Measurements from ENCODE around the gene NFU1. TPM values are rescaled to one million over a fixed set of nuclear protein-coding genes. Genes with fewer than 3 reads are reported as not detected.

NFU1 gene
- total RNA-seq, 2 experiments from 2014 or later = 16.1 to 16.4 TPM

DNA sequence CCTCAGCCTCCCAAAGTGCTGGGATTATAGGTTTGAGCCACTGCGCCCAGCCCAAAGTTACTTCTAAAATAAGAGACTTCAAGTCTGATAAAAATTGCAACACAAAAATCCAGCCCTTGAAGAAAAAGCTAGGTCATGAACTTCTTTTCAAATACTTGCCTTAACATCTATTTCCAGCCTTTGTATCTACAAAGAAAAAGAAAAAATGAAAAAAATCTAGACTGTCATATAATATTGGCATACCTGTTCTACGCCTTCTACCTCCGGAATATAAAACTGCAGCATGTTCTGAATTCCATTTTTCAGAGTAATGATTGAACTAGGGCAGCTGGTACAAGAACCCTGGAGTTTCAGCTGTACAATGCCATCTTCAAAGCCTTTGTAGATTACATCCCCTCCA lies 37.1 kb downstream of the NFU1 start:
- no peaks in the 10 kb centered on the region for H3K27me3 Mint-ChIP-seq
- no peaks in the 10 kb centered on the region for H3K4me1 Mint-ChIP-seq
- ChIA-PET CTCF (interaction anchor here (1.3 kb wide), 1 partner anchor 37 kb away, joined by 5 read pairs; the partner anchor contains the start of gene NFU1), POLR2A (no interaction called here)
- no peak for DNase-seq
- peaks cover 26% of the 10 kb centered on the region for H3K36me3 Mint-ChIP-seq (ENCODE audit: low read depth)
- peaks cover 7% of the 10 kb centered on the region for H3K9me3 Mint-ChIP-seq
- H3K27ac Mint-ChIP-seq = no peak overlapping the region
- no peak overlapping the region for H3K4me3 Mint-ChIP-seq

DNA sequence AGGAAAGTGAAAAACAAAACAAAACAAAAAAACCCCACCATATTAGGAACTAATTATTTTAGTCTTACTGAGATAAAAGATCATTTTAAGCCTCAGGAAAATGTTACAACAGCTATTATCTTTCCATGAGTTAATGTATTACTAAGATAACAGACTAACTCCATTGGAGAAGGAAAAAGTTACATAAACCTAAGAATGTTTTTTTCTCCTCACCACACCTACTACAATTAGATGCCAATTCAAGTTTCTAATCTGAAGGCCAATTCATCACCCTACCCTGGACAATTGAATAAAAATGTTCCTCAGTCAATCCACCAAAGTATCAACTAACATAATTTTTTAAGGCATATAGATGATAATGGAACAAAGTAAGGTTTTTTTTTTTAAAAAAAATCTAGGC lies 40.0 kb downstream of the NFU1 start:
- Mint-ChIP-seq H3K9me3 (no peaks in the 10 kb centered on the region), H3K27ac (no peak overlapping the region), H3K4me3 (no peak overlapping the region), H3K27me3 (no peaks in the 10 kb centered on the region), H3K4me1 (no peaks in the 10 kb centered on the region), H3K36me3 (ENCODE audit: low read depth) (peaks cover 21% of the 10 kb centered on the region)
- CTCF ChIA-PET = no interaction called here
- no peak for DNase-seq
- POLR2A ChIA-PET = no interaction called here

DNA sequence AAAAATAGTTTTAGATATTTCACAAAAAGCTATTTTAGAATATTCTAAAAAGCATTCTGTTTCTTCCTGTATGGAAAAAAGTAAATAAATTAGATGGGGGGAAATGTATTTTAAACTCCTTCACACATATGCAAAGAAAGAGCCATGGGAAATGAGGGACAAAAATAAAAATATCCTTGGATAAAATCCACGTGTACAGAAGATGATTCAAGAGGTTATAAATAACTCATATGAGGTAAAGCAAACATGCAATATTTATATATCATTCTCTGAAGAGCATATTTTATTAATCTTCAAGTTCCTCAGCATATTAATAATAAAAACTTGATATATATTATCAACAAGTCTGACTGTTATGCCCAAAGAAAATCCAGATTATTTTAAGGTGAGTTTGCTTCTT lies 41.4 kb downstream of the NFU1 start:
- DNase-seq = no peak
- peaks cover 21% of the 10 kb centered on the region for H3K36me3 Mint-ChIP-seq (ENCODE audit: low read depth)
- ChIA-PET CTCF (no interaction called here), POLR2A (no interaction called here)
- no peaks in the 10 kb centered on the region for H3K27me3 Mint-ChIP-seq
- H3K4me3 Mint-ChIP-seq = no peak overlapping the region
- no peak overlapping the region for H3K27ac Mint-ChIP-seq
- H3K9me3 Mint-ChIP-seq = no peaks in the 10 kb centered on the region
- no peaks in the 10 kb centered on the region for H3K4me1 Mint-ChIP-seq

DNA sequence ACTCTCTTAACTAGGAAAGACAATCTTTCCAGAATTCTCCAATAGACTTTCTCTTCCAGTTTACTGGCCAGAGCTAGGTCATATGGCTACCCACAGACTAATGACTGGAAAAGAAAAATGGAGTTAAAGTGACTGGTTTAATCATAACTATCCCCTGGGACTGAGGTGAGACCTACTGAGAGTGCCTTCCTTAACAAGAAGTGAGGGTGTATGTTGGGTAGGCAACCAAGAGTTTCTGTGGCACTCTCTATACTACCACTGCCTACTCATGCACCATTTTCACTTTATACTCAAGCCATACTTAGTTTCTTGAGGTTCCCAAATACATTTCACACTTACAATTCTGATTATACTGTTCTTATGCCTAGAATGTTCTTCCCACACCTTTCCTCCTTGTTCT lies 43.3 kb downstream of the NFU1 start:
- no peaks in the 10 kb centered on the region for H3K27me3 Mint-ChIP-seq
- no peak for DNase-seq
- H3K4me3 Mint-ChIP-seq = no peak overlapping the region
- no peak overlapping the region for H3K27ac Mint-ChIP-seq
- H3K4me1 Mint-ChIP-seq = no peaks in the 10 kb centered on the region
- peaks cover 13% of the 10 kb centered on the region for H3K36me3 Mint-ChIP-seq (ENCODE audit: low read depth)
- ChIA-PET POLR2A (no interaction called here), CTCF (no interaction called here)
- H3K9me3 Mint-ChIP-seq = no peaks in the 10 kb centered on the region

DNA sequence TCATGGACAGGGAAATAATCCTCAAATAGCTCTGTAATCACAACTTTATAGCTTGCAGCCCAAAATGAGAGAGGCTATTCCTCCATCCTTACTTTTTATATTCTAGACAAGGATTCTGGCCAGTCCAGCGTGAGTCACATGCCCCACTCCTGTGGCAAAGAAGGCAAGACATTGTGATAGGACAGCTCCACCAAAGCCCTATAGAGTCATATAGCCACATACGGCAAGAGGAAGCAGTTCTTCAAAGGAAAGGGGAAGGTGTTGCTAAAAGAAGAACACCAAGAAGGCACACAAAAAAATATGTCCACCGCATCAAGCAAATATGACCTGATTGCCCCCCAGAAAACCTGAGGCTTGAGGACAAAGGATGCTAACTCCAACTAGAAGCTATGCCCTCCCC lies 46.8 kb downstream of the NFU1 start:
- no peaks in the 10 kb centered on the region for H3K27me3 Mint-ChIP-seq
- H3K27ac Mint-ChIP-seq = no peak overlapping the region
- CTCF ChIA-PET = interaction anchor here (0.5 to 1.2 kb wide), 4 partner anchors 12 to 804 kb away, joined by 3 to 5 read pairs (median 3); no protein-coding TSS in a partner anchor
- POLR2A ChIA-PET = no interaction called here
- no peak for DNase-seq
- no peaks in the 10 kb centered on the region for H3K9me3 Mint-ChIP-seq
- H3K36me3 Mint-ChIP-seq (ENCODE audit: low read depth) = peaks cover 10% of the 10 kb centered on the region
- H3K4me1 Mint-ChIP-seq = peaks cover 20% of the 10 kb centered on the region
- no peak overlapping the region for H3K4me3 Mint-ChIP-seq

DNA sequence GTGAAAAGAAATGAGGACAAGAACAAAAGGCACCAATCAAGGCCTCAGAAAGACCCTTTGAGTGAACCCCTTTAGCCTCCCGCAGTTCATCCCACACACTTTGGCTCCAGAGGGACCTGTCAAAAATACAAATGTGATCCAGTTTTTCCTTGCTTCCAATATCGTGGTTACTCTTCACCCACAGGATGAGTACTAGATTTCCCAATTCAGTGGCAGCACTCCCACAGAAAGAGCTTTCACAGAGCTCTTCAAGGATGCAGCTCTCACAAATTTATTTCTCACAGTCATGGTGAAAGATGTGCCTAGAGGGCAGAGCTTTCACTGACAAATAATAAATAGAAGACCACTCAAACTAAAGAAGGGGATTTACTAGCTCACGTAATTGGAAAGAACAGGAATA lies 47.2 kb downstream of the NFU1 start:
- Mint-ChIP-seq H3K9me3 (no peaks in the 10 kb centered on the region), H3K27ac (no peak overlapping the region), H3K36me3 (ENCODE audit: low read depth) (peaks cover 10% of the 10 kb centered on the region), H3K4me1 (peaks cover 20% of the 10 kb centered on the region), H3K27me3 (no peaks in the 10 kb centered on the region), H3K4me3 (no peak overlapping the region)
- ChIA-PET CTCF (no interaction called here), POLR2A (no interaction called here)
- DNase-seq = no peak

DNA sequence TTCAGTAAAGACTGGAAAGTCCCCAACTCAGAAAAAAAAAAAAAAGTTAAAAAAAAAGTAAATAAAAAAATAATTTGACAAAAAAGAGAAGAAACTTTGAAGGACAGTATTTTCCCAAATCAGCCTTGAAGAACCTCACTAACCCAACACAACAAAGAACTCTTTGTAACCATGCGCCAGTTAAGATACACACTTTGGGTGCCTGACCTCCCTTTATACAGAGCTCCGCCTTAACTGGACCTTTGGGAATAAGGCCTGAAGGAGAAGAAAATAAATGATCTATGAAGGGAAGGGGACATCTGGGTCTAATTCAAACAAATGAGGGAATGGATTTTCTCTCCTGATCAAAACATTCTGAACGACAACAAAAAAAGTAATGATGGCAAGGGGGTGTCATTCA lies 48.0 kb downstream of the NFU1 start:
- CTCF ChIA-PET = no interaction called here
- POLR2A ChIA-PET = interaction anchor here (0.7 kb wide), 1 partner anchor 39 kb away, joined by 6 read pairs; no protein-coding TSS in a partner anchor
- Mint-ChIP-seq H3K27me3 (no peaks in the 10 kb centered on the region), H3K36me3 (ENCODE audit: low read depth) (peaks cover 2% of the 10 kb centered on the region), H3K4me3 (no peak overlapping the region), H3K9me3 (no peaks in the 10 kb centered on the region), H3K4me1 (peaks cover 24% of the 10 kb centered on the region), H3K27ac (no peak overlapping the region)
- no peak for DNase-seq

DNA sequence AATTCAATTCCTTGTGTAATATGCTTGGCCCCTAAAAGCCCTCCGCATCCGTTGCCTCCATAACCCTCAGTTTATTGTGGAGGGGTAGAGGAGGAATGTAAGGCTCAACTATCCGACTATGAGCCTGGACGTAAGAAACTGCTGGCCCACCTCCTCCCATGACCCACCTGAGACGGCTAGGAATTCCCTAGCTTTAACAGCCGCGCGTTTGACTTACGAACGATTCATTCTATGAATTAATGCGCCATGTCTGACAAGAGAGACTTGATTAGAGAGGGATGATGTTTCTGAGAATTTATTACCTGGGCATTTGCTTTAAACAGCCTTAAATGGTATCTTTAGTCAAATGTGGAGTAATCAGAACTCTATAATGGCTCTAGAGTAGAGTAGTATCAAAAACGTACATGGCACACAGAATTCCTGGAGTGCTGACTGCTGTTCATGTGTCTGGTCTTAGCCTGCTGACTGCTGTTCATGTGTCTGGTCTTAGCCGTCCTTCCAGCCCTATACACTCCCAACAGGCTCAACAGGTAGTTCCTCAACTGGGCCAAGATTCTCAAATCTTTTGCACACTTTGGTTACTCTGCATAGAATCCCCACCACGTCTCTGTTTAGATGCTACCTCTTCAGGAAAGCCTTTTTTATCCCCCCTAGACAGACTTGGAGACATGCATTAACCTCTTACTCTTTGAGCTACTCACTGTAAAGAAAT lies 49.3 kb downstream of the NFU1 start:
- H3K4me3 Mint-ChIP-seq = peak overlapping the region; percentile 84
- no peaks in the 10 kb centered on the region for H3K9me3 Mint-ChIP-seq
- DNase-seq = no peak
- H3K27ac Mint-ChIP-seq = peak overlapping the region; percentile 89
- ChIA-PET CTCF (interaction anchor here (0.9 kb wide), 1 partner anchor 13 kb away, joined by 3 read pairs; no protein-coding TSS in a partner anchor), POLR2A (no interaction called here)
- peaks cover 4% of the 10 kb centered on the region for H3K36me3 Mint-ChIP-seq (ENCODE audit: low read depth)
- no peaks in the 10 kb centered on the region for H3K27me3 Mint-ChIP-seq
- H3K4me1 Mint-ChIP-seq = peaks cover 31% of the 10 kb centered on the region

DNA sequence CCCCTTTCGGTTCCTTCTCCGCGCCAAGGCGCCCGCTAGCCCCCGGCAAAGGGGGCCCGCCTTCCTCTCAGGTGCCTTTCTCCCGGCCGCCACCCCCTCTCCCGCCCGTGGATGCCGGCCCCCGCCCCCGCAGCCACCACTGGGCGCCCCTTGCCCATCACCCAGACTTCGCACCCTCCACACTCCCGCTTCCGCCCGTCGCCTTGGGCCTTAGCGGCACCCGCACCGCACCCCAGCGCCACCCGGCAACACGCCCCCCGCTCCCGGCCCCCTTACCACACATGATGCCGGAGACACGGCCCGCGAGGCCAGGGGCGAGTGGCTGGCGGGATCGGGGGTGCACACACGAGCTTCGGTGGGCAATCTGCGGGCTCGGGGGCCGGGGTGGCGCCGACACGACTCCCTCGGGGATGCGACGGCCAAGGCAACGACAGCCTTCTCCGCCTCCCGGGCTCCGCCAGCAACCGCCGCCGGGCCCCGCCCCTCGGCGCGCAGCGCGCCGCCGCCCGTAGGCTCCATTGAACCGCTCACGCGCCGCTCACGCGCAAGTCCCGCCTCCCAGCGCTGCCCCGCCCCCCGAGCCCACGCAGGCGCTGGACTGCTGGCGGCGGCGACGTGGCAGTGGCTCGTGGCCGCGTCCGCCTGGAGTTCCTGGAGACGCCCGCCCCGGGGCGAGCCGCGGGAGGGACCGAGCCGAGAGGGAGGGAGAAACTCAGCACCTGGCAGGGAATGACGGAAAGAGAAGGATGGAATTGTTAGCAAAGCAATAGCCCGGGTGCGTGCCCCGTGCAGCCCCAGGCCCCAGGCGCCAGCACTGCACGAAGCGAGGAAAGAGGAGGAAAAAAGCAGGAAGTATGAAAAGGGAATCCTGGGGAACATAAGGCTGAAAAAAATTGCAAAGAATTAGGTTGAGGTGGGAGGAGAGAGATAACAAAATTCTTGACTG lies 50.2 kb downstream of the NFU1 start, which contains the start of gene GFPT1:
Gene GFPT1, minus strand, starts transcription at position 439 of the 946 bp plus-strand sequence. Its CDS starts 156 bp downstream, at position 283.
- Mint-ChIP-seq H3K4me3 (peak within 1 kb of the TSS; percentile 84), H3K4me1 (peaks cover 38% of the 10 kb centered on the region), H3K9me3 (no peaks in the 10 kb centered on the region), H3K27me3 (no peaks in the 10 kb centered on the region), H3K36me3 (ENCODE audit: low read depth) (peaks cover 9% of the 10 kb centered on the region), H3K27ac (peak within 1 kb of the TSS; percentile 89)
- CTCF ChIA-PET = interaction anchor here (1.6 kb wide), 1 partner anchor 81 kb away, joined by 3 read pairs; no protein-coding TSS in a partner anchor
- POLR2A ChIA-PET = no interaction called here
- peak; percentile 92 for DNase-seq

DNA sequence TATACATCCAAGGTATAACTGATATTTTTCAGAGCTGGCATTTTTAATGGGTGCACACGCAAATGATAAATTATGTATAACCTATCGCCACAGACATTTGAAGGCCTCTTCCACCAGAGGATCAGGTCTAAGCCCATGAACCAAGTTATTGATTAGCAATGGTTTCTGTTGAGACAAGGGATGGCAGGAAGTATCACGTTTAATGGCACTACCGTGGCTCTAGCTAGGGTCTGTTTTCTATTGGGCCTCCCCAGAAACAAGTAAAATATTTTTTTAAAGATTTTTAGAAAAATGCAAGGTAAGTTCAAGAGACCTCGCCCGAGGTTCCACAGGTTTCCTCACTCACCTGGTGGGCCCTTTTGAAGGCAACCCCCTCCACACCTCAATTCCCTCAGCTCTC lies 50.9 kb downstream of the NFU1 start:
- H3K4me1 Mint-ChIP-seq = peaks cover 40% of the 10 kb centered on the region
- peak; percentile 6 for DNase-seq

DNA sequence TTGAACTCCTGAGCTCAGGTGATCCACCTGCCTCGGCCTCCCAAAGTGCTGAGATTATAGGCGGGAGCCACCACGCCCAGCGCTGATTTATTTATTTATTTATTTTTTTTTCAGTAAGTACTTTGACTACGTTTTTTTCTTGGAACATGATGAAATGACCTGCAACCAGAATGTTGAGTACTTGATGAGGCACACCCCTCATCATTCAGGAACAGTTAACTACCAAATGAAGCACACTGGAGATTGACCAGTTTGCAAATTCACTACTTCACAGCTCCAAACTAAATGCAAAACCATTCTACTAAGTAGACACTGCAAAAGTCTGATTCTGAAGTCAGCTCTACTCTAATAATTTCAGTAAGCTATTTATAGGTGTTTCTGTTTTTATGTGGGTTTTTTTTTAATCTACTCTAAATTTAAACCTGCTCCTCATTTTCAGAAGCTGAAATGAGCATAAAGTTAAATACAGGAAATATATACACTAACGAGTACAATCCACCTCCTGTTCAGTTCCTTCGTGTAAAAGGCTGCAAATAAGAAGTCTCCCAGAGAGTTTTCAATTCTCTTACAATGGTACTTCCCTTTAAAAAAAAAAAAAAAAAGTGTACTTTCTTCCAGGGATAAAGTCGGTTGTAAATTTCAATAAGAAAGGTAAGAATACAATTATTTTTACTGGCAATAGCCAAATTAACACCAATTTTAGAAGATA lies 51.6 kb downstream of the NFU1 start:
- Mint-ChIP-seq H3K36me3 (ENCODE audit: low read depth) (peaks cover 11% of the 10 kb centered on the region), H3K27me3 (no peaks in the 10 kb centered on the region), H3K4me3 (peak overlapping the region; percentile 84), H3K27ac (peak overlapping the region; percentile 89), H3K4me1 (peaks cover 44% of the 10 kb centered on the region), H3K9me3 (no peaks in the 10 kb centered on the region)
- POLR2A ChIA-PET = no interaction called here
- CTCF ChIA-PET = interaction anchor here (1.1 to 1.6 kb wide), 2 partner anchors 51 to 82 kb away, joined by 3 read pairs; partner anchors contain the start of gene NFU1
- no peak for DNase-seq

More for the DNA sequence above, 50.9 kb downstream of the NFU1 start:
- POLR2A ChIA-PET = no interaction called here
- Mint-ChIP-seq H3K9me3 (no peaks in the 10 kb centered on the region), H3K36me3 (ENCODE audit: low read depth) (peaks cover 11% of the 10 kb centered on the region), H3K27ac (peak overlapping the region; percentile 89), H3K27me3 (no peaks in the 10 kb centered on the region), H3K4me3 (peak overlapping the region; percentile 84)
- CTCF ChIA-PET = interaction anchor here (1.6 kb wide), 1 partner anchor 82 kb away, joined by 3 read pairs; no protein-coding TSS in a partner anchor

DNA sequence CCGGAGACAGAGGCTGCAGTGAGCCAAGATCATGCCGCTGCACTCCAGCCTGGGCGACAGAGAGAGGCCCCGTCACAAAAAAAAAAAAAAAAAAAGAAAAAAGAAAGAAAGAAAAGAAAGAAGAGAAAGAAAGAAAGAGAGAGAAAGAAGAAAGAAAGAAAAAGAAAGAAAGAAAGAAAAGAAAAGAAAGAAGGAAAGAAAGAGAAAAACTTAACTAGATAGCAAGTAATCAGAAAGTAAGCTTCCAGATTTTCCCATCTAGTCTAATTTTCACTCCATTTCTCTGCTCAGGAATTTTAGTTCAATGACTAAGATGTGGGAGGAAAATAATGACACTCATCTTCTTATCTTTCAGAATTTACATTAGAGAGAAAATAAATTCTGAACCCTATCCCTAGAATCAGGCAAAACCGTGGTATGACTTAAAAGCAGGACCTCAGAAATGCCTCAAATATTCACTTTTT lies 52.6 kb downstream of the NFU1 start:
- no peaks in the 10 kb centered on the region for H3K9me3 Mint-ChIP-seq
- no peak for DNase-seq
- H3K27me3 Mint-ChIP-seq = no peaks in the 10 kb centered on the region
- ChIA-PET CTCF (interaction anchor here (1.0 to 1.1 kb wide), 2 partner anchors 9 to 52 kb away, joined by 3 read pairs; partner anchors contain the start of gene NFU1), POLR2A (no interaction called here)
- no peak overlapping the region for H3K4me3 Mint-ChIP-seq
- H3K4me1 Mint-ChIP-seq = peaks cover 47% of the 10 kb centered on the region
- no peak overlapping the region for H3K27ac Mint-ChIP-seq
- peaks cover 13% of the 10 kb centered on the region for H3K36me3 Mint-ChIP-seq (ENCODE audit: low read depth)
